ENCODE measurements around the gene PUDP.
"Not testable (repeated sequence)": the region's sequence is repeated elsewhere in the genome, so short reads cannot be mapped to it uniquely, and the experiment has no call there.

The PUDP gene

DNA sequence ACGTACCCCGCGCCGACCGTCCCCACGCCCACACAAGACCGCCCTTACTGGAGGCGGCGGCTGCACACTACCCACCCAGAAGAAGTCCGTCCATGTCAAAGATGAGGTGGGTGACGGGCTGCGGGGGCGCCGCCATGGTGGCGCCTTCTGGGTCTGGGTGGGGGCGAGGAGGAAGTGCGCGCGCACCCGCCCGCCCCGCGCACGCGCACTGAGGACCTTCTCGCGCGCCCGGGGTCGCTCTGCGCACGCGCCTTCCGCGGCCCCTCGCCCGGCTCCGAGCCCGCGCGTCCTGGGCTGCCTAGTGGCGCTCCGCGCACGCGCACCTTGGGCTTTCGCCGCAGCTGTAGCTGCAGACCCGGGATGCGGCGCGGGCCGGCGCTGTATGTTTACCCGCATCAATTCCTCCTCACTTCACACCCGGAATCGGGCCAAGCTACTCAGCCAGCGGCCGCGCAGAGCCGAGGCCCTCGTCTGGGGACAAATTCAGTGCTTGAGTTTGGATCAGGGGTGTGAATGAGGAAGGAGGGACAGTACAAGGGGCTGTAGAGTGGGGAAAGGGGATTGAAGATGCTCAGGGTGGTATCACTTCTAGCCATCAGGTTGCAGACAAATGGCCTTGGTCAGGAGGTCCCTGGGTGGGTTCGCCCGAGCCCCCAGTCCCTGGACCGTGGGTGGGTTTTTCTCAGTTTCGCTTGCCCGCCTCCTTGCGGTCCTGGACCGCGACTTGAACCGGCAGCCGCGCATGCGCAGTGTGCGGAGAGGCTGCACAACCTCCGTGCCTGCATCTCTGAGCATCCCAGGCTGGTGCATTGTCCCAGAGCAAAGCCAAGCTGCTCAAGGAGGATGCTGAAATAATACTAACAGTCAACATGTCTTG lies at the start of gene PUDP:
PUDP (minus strand) TSS at position 176 of the 877 bp plus-strand sequence; CDS start at position 136, 40 bp downstream.
- peak; percentile 70 for DNase-seq

DNA sequence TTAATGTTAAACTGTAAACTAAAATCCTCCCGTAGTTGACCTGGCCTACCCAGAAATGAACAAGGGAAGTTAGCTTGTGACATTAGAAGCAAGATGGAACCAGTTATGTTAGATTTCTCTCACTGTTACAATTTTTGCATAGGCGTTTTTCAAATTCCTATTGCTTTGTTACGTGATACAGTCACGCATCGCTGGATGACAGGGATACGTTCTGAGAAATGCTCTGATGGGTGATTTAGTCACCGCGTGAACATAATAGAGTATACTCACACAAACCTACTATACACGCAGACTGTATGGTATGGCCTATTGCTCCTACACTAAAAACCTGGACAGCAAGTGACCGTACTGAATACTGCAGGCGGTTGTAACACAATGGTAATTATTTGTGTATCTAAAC lies 46.7 kb upstream of the PUDP start:
- DNase-seq: no peak

GRCh38 chrX:7192871-7193270 lies 44.9 kb upstream of the PUDP start:
- no peak for DNase-seq

DNA sequence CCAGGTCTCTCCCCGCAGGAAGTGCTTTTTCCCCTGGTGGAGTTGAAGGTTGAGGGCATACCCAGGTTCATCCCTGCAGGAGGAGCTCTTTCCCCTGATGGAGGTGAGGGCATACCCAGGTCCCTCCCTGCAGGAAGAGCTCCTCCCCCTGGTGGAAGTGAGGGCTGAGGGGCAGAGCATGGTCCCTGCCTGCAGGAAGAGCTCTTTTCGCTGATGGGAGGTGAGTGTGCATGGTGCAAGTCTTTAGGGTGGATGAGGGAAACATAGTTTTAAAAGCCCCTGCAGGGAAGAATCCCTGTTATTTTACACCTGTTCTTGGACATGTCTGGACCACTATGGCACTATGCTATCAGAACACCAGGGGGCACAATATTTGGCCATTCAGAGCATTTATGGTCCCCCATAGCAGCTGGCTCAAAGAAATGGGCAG lies 43.7 kb upstream of the PUDP start:
- no peak for DNase-seq

GRCh38 chrX:7190157-7190556 lies 42.2 kb upstream of the PUDP start:
- peak; percentile 14 for DNase-seq

DNA sequence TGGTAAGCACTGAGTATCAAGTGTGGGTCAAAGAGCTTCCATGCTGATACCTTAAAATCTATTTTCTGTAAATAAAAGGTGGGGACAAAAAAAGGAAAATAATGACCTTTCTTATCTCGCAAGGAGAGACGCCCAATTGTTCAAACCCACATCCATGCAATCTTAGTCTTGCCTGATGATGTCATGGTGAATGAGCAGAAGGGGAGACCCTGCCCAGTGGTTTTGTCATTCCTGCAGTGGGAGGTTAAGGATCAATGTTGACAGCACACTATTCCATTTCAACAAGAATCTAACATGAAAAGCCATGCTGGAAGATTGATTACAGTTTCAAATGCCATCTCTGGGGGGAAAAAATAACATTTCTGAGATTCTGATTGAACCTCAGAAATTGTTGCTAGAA lies 40.7 kb upstream of the PUDP start:
- DNase-seq: no peak

- DNase-seq: no peak
Observed at GRCh38 chrX:7184816-7185215, 36.9 kb upstream of the PUDP start.

- DNase-seq: no peak
Observed at GRCh38 chrX:7179446-7179845, 31.5 kb upstream of the PUDP start.

- DNase-seq: not testable (repeated sequence)
Observed at GRCh38 chrX:7178859-7179258, 30.9 kb upstream of the PUDP start.

- DNase-seq: no peak
Observed at GRCh38 chrX:7170898-7171297, 22.9 kb upstream of the PUDP start.

GRCh38 chrX:7169627-7170026 lies 21.7 kb upstream of the PUDP start:
- no peak for DNase-seq

- no peak for DNase-seq
Observed at GRCh38 chrX:7168371-7168770, 20.4 kb upstream of the PUDP start.

DNA sequence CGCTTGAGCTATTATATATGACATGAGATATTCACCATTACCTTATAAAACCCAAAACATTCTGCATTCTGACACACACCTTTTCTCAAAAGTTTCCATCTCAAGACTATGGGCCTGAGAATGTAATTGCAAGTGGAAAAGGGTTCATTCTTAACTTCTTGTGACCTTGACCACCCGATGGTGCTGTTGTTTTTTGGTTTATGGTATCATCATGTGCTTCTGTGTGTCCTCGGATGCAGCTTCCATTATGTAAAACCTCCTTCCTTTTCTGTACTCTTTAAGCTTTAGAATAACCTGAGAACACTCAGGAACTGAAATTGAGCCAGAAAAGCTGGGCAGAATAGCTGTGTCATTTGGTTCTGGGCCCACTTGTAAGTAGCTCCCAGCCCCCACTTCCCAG lies 16.2 kb upstream of the PUDP start:
- DNase-seq: no peak

DNA sequence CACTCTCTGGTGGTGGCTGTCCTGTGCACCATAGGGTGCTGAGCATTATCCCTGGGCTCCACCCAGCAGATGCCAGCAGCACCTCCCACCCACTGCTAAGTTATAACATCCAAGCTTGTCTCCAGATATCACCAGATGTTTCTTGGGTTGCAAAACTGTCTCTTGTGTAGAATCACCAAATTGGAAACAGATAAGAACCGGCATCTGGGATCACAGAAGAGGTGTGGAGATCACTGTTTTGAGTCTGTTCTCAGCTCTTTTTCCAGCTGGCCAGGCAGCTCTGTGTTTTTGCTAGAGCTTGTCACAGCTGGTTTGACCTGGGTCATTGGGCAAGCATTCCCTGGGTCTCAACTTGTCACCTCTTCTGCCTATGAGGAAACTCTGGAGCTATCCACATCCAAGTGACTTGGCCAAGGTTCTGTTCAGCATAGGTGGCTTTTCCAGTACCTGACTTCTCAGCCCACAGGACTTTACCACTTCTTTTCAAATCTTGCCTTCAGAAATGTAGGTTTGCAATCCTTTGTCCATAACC lies 15.3 kb upstream of the PUDP start:
- no peak for DNase-seq

DNA sequence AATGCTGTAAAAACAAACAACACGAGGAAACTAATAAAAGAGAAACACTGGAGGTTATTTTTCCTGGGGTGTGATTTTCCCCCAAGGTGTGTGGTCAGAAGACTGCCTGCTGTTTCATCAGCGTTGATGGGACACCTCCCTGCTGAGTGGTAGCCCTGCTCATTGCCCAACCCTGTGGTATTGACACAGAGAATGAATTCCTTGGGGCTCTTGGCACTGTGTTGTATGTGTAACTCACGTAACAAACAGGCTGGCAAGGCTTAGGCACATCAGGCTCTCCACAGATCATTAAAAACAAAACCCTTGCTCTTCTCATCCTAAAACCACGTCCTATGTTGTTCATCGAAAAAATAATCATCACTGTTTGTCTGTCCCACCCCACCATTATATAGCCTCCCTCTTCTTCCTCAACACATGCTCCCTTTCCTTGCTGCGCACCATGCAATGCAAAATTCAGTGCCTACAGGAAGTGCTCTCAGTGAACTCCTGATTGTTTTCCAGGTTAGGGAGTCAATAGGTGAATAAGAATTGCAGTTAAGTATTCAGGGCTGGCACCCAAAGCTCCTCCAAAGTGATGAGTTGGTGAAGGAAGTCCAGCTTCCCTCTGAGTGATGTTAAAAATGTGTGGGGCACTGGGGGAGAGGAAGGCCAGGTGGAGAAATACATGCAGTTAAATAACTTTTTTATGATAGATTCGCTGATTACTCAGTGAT lies 11.4 kb upstream of the PUDP start:
- no peak for DNase-seq

GRCh38 chrX:7158468-7158990 lies 10.6 kb upstream of the PUDP start:
- DNase-seq: no peak

DNA sequence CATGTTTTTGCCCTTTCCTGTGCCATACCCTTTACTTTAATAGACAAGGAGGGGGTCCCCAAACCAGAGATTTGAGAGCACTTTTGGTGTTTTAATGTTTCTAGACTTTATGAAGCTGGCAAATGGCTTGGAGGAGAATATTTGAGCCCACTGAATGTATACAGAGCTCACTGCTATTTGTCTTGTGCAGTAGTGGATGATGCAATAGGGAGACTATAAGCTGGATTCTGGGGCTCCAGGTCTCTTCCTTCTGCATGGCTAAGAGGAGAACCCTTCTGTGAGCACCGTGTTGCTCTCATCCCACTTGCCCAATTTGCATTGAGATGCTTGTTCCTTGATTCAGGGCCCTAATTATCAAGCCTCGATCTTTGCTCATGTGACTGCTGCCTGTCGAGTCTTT lies 8.9 kb upstream of the PUDP start:
- DNase-seq: no peak

GRCh38 chrX:7155163-7155562 lies 7.2 kb upstream of the PUDP start:
- DNase-seq: no peak

DNA sequence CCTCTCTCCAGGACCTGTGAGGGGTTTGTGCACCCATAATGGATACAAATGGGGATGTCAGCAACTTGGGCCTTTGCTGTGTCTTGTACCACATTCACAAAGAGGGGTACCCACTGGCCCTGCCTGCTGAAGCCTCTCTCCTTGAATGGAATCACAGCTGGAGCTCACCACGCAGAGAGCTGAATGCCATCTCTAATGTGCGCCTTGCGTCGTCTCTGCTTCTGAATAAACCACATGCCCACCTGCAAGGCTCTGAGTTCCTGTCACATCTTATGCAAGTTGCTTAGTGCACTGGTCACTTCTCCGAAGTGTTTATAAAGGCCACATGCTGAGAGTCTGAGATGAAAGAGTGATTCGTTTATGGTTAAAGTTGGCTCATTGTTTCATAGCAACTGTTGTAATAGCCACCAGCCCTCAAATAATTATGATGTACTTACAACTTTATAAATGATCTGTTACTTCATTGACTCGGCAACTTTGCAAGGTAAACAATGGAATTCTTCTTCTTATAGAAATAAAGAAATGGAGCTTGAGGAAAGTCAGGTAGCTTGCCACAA lies 6.2 kb upstream of the PUDP start:
- no peak for DNase-seq

- no peak for DNase-seq
Observed at GRCh38 chrX:7153231-7153630, 5.3 kb upstream of the PUDP start.

DNA sequence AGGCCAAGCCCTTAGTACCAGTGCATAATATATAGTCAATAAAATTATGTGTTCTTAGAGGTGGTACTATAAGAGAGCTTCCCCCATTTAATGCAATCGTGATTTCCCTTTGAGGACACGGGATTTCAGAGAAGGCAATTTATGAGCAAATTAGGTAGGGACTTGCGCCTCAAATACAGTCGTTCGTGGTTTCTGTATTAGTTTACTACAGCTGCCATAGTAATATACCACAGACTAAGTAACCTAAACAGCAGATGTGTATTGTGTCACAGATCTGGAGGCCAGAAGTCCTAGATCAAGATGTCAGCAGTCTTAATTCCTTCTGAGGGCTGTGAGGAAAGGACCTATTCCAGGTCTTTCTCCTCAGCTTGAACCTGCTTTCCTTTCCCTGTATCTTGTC lies 1.5 kb upstream of the PUDP start:
- DNase-seq: no peak

- DNase-seq: no peak
Observed at GRCh38 chrX:7147413-7147977, 458 bp downstream of the PUDP start, which contains the start of gene STS. Gene STS (plus strand): TSS chrX:7147712. CDS start chrX:7253200, 105,488 bp downstream.

All from NCI-H510A (cell line).